Stimulated activated CD4-positive, alpha-beta T cell treated with anti-CD3 and anti-CD28 coated beads, Interleukin-2, amount 100 ng/mL, for 48 hours (primary cell): ENCODE measurements around the gene FAM156B.
"Not testable (repeated sequence)": the region's sequence is repeated elsewhere in the genome, so short reads cannot be mapped to it uniquely, and the experiment has no call there.

ENCODE experiments used
- DNase-seq, 2 donors: peaks; one replicate each; pipeline ENCODE4 v3.0.0-alpha.2; 2020

Gene FAM156B

DNA sequence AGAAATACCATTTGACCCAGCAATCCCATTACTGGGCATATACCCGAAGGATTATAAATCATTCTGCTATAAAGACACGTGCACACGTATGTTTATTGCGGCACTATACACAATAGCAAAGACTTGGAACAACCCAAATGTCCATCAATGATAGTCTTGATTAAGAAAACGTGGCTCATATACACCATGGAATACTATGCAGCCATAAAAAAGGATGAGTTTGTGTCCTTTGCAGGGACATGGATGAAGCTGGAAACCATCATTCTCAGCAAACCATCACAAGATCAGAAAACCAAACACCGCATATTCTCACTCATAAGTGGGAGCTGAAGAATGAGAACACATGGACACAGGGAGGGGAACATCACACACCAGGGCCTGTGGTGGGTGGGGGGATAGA is 33.1 kb downstream of the FAM156B start:
- not testable (repeated sequence) for DNase-seq

DNA sequence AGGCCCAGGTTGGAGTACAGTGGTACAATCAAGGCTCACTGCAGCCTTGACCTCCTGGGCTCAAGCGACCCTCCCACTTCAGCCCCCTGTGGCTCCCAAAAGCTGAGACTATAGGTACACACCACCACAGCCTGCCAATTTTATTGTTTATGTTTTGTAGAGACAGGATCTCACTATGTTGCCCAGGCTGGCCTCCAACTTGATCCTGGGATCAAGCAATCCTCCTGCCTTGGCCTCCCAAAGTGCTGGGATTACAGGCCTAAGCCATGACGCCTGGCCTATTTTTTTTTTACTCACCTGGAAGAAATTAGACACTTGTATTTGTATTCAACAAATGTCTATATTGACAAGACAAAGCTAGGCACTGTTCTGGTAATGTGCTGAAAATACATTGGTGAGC is 36.1 kb downstream of the FAM156B start:
- DNase-seq = no peak

DNA sequence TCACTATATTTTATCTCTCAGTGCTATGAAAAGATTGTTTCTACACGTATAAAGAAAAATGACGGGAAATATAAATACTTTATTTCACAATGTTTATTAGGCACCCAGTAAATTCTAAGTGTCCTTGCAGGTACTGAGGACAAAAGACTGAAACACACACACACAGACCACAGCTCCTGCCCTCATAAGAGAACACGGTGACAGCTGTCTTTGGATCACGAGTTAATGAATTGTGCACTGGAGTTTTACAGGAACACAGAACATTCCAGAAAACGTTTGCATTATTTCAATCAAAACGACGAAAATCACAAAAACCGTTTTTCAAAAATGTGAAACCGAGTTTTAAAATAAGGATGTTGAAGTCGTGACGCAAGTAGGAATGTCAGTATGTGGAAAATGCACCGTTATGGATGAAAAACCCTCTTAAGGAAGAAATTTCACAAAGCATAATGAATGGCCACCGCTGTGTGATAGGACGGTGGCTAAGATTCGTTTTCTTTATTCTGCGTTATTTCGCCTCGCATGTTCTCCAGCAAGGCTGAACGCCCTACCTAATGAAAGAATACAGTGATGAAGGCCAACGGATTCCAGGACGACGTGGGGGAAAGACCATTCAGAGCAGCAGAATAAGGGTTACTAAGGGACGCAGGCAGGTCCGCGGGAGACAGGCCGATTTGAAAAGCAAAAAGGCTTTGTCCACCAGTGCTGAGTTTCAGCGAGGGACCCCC is 37.0 kb downstream of the FAM156B start:
- DNase-seq = no peak

DNA sequence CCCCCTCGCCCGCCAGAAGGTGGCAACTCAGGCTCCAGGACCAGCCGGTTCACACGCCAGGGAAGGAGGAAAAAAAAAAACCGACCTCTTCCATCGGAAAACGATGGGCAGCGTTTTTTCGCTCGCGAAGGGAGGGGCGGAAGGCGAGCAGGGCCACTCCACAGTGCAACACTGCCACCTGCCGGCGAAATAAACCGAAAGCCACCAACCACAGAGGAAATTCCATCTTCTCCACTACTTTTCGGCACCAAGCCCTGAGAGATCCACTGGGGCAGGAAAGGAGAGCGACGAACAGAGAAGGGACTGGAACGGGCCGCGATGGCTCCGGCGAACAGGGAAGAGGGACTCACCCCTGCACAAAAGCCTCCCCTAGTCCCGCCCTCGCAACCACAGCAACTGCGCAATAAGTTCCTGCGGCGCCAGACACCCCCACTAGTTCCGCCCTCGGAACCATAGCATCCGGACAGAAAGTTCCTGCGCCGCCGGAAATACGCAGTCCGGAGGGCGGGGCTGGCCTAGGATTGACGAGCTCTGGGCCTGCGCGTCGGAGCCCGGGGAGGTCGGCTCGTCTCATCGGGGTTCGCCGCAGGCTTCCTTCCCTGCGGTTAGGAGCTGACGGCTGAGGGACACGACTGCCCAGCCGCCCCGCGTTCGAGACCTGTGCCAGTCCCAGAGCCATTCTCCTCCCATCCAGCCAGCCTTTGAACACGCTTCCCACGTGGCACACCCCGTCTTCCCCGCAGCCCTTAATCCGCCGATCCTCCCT is 37.8 kb downstream of the FAM156B start:
- DNase-seq = peak; percentile 84 to 97

DNA sequence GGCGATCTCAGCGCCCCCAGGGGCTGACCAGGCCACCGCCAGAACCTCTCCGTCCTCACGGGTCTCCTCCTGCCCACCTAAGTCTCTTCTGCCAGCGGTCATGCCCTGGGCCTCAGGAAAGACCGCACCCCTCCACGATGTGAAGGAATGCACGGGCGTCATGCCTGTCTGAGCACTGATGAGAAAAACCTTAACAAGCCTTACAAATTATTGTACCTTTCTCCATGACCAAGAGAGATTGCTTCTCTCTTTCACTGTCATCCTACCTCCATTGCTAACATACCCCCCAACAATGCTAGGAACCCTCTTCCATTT is 38.3 kb downstream of the FAM156B start:
- DNase-seq = not testable (repeated sequence)

DNA sequence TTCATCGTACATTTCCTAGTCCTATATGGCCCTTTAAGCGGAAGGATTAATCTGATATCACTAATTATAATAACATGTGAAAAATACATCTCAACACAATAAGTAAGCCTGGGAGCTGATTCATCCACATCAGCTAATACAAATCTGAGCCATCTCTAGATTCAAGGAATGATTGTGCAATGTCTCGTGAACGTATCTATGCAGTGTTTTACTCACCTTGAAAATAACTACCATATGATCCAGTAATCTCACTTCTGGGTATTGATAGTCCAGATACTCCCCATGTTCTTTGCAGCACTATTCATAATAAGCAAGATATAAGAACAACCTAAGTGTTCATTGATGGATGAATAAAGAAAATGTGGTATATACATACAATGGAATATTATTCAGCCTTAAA is 43.6 kb downstream of the FAM156B start:
- DNase-seq = not testable (repeated sequence)

DNA sequence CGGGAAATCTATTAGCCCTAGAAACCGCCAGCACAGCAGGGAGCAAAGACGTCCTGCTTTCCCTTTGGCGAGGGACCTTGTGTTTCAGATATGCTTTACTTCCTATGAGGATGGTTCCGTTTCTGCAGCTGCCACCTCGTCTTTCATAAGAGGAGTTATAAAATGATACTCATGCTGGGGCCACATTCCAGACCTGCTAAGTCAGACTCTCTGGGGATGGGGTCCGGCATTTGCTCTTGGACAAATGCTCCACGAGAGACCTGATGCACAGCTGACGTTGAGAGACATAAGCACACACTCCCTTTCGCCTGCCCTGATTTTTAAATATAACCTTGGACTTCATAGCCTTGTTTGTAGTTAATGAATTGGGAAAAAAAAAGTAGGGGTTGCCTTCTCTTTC is 44.6 kb downstream of the FAM156B start:
- DNase-seq = not testable (repeated sequence)

DNA sequence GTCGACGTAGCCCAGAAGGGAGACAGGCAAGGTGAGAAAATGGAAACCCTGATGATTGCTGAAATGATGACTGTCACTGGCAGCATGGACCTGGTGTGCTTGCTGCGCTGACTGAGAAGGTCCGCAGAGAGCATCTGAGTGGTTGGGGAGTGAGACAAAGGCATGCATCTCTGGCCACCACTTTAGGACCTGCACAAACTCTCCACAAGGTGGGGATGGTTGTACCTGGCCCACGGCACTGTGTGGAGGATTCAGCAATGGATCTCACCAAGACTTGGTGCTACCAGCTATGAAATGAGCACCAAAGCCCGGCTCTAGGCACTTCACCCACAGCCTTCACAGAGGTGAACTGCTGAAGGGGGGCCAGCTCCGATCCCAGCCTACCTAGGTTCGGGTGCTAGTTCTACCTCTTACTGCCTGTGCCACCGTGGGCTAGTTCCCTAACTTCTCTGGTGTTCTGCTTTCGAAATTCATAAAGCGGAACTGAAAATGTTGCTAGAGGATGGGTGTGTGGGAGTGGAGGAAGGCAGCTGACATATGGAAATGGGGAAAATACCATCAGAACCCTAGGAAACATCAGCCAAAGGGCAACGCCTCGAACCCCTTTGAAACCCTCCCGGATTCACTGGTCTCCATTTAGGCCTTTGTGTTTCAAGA is 48.8 kb downstream of the FAM156B start:
- DNase-seq = not testable (repeated sequence)

DNA sequence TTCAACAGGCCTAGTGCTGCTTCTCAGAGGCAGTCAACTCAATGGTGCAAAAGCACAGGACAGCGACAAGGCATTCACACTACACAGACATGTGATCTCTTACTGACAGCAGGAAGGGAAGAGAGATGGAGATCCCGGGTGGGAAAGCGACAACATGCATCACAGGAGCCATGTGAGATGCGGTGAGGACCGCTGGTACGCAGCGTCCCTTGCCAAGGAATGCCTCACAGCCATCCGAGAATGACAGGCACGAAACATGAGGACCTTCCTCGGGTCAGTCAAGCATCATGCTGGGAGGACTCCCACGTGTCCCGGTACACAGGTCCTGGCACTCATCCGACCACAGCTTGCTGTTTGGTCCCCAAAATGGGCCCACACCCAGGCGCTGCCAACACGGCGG is 50.4 kb downstream of the FAM156B start:
- not testable (repeated sequence) for DNase-seq

DNA sequence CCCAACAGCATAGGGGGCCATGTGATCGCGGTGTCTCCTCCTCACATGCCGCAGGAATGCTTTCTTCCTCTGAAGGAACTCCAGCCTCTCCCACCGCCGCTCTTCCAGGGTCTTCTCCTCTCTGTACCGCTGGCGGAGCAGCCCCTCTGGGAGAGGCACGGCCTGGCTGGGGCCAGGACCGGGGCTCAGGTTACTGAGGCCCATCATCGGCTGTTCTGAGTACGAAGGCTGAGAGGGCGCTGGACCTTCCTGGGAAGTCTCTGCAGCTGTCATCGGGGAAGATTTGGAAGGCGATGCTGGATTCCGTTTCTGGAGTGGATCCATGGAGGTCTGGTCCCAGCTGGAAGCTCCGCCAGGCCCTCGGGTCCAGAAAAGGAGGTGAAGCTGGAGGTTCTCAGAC is 51.1 kb downstream of the FAM156B start:
- not testable (repeated sequence) for DNase-seq

DNA sequence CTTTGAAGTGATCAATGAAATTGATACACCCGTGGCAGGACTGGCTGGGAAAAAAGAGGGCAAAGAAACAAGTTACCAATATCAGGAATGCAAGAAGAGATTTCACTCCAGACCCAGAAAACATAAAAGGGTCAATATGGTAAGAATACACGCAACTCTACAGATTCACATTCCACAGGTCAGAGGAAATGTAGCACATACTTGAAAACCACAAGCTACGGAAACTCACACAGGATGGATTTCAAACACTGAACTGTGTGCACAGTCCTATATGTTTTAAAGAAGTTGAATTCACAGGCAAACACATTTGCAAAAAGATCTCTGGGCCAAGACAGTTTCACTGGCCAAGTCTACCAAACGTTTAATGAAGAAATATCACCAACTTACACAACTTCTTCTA is 52.2 kb downstream of the FAM156B start:
- DNase-seq = not testable (repeated sequence)

DNA sequence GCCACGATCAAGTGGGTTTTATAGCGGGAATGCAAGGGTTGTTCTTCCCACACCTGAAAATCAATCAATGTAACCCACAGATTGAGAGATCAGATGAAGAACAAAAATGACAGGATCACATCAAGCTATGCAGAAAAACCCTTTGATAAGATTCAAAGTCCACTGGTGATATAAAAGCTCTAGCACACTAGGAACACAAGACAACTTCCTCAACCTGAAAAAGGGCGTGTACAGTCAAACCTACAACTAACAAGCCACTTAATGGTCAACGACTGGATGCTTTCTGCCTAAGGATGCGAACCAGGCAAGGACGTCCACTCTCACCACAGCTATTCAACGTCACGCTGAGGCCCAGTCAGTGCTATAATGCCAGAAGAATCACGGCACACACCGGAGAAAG is 52.8 kb downstream of the FAM156B start:
- not testable (repeated sequence) for DNase-seq
